HCT116 (cell line): Measurements from ENCODE around the gene HMX1. TPM values are rescaled to one million over a fixed set of nuclear protein-coding genes. Genes with fewer than 3 reads are reported as not detected.

Experiments
- ATAC-seq: fragments of 200-7000 bp; cut with Tn5 transposase; 2 replicates; pipeline ENCODE4 v1.9.1; 2020; ENCODE audit warnings: mild to moderate bottlenecking, moderate library complexity
- BruUV-seq: library from RNA; stranded (reverse); fragments of 400-500 nt; replicated peaks from 2 replicates; lab custom pipeline; 2021; lab: Mats Ljungman, UMichigan
- CTCF ChIA-PET: fragments of 300-600 bp; sonication (Branson Sonifier 250); formaldehyde crosslinking; loops from one replicate; lab custom pipeline; 2021; ENCODE audit warnings: antibody characterized with exemption; lab: Charles Lee
- POLR2A ChIA-PET: fragments of 300-600, 350-600 bp; sonication (Branson Sonifier 250); formaldehyde crosslinking; loops from one replicate; lab custom pipeline; 2021; ENCODE audit warnings: antibody characterized with exemption; lab: Charles Lee
- RAD21 ChIA-PET, 2 experiments: fragments of 300-600 bp; sonication (Branson Sonifier 250); formaldehyde crosslinking; loops; one replicate each; lab custom pipeline; 2023; ENCODE audit warnings: low total read pairs in 2 of 2; ENCODE audit not compliant: uncharacterized antibody in 2 of 2, unreplicated experiment in 2 of 2, low non-redundant PET in 1 of 2; lab: Charles Lee
- DNase-seq: peaks from one replicate; pipeline ENCODE4 v3.0.0-alpha.2; 2010; ENCODE audit warnings: low read depth, low spot score
- H2AFZ ChIP-seq: fragments of 200-600 bp; shearing (Covaris generic), sonication (generic); 2 replicates; pipeline ENCODE4 v1.6.1; 2017; ENCODE audit warnings: low read depth, mixed run types, mixed read lengths, antibody characterized with exemption, low read length; ENCODE audit not compliant: poor library complexity, severe bottlenecking
- H3K27ac ChIP-seq: 2 replicates; pipeline ENCODE4 v1.5.1; 2012; ENCODE audit warnings: low read depth, low read length
- H3K27me3 ChIP-seq: fragments of 200-600 bp; sonication (generic); 2 replicates; pipeline ENCODE4 v1.6.1; 2016; ENCODE audit warnings: mixed run types, low read length, mixed read lengths; ENCODE audit not compliant: insufficient read depth
- H3K36me3 ChIP-seq, 2 experiments: fragments of 200-500 bp in 1 of 2; fragments of 200-600 bp in 1 of 2; sonication (Bioruptor generic) in 1 of 2; sonication (generic) in 1 of 2; 2 replicates each; pipeline versions ENCODE4 v1.5.1 to v1.6.1; 2014 to 2016; ENCODE audit warnings: low read length in 2 of 2, inconsistent platforms in 1 of 2, mixed read lengths in 1 of 2, mixed run types in 1 of 2; ENCODE audit not compliant: insufficient read depth in 2 of 2, control insufficient read depth in 1 of 2
- H3K4me1 ChIP-seq, 2 experiments: fragments of 200-600 bp in 1 of 2; sonication (generic) in 1 of 2; 2 replicates each; pipeline versions ENCODE4 v1.5.1 to v1.6.1; 2012 to 2017; ENCODE audit warnings: low read length in 2 of 2, inconsistent platforms in 1 of 2, mild to moderate bottlenecking in 1 of 2, mixed read lengths in 1 of 2, mixed run types in 1 of 2, moderate library complexity in 1 of 2; ENCODE audit not compliant: insufficient read depth in 2 of 2, control insufficient read depth in 1 of 2
- H3K4me2 ChIP-seq: fragments of 200-600 bp; sonication (generic); 2 replicates; pipeline ENCODE4 v1.6.1; 2017; ENCODE audit warnings: mixed run types, low read length, mixed read lengths
- H3K4me3 ChIP-seq, 2 experiments: fragments of 200-600 bp in 1 of 2; sonication (generic) in 1 of 2; replicated peaks in 1 of 2; 2 replicates each; pipeline ENCODE4 v1.5.1; 2011 to 2016; ENCODE audit warnings: low read length in 2 of 2, control low read depth in 1 of 2, low read depth in 1 of 2, mild to moderate bottlenecking in 1 of 2, mixed read lengths in 1 of 2, mixed run types in 1 of 2
- H3K79me2 ChIP-seq: fragments of 200-600 bp; sonication (generic); 2 replicates; pipeline ENCODE4 v1.6.1; 2017; ENCODE audit warnings: mild to moderate bottlenecking, mixed run types, low read length, moderate library complexity, mixed read lengths; ENCODE audit not compliant: insufficient read depth
- H3K9ac ChIP-seq: fragments of 200-600 bp; sonication (generic); 2 replicates; pipeline ENCODE4 v1.6.1; 2016; ENCODE audit warnings: low read length, mixed read lengths
- H3K9me2 ChIP-seq: fragments of 200-600 bp; sonication (generic), shearing (Covaris generic); 2 replicates; pipeline ENCODE4 v1.6.1; 2017; ENCODE audit warnings: mixed run types, mild to moderate bottlenecking, moderate library complexity; ENCODE audit not compliant: insufficient read depth
- H3K9me3 ChIP-seq, 2 experiments: fragments of 200-500 bp in 1 of 2; fragments of 200-600 bp in 1 of 2; sonication (Bioruptor generic) in 1 of 2; sonication (generic) in 1 of 2; 2 replicates each; pipeline ENCODE4 v1.6.1; 2014 to 2017; ENCODE audit warnings: low read length in 2 of 2, mixed read lengths in 2 of 2, inconsistent platforms in 1 of 2, low read depth in 1 of 2, mild to moderate bottlenecking in 1 of 2, mixed run types in 1 of 2, moderate library complexity in 1 of 2; ENCODE audit not compliant: control insufficient read depth in 1 of 2, insufficient read depth in 1 of 2
- H4K20me1 ChIP-seq: fragments of 200-600 bp; sonication (generic), shearing (Covaris generic); 2 replicates; pipeline ENCODE4 v1.6.1; 2017; ENCODE audit warnings: mixed run types, mild to moderate bottlenecking, moderate library complexity; ENCODE audit not compliant: insufficient read depth
- EGR1 ChIP-seq: IDR thresholded peaks from 2 replicates; pipeline ENCODE4 v1.6.1; 2012; ENCODE audit warnings: low read depth
- ELF1 ChIP-seq: IDR thresholded peaks from 2 replicates; pipeline ENCODE4 v1.6.1; 2012; ENCODE audit warnings: low read depth, borderline replicate concordance
- EZH2 ChIP-seq: fragments of 200-600 bp; sonication (generic); IDR thresholded peaks from 2 replicates; pipeline ENCODE4 v1.6.1; 2017; ENCODE audit warnings: antibody characterized with exemption, mixed run types
- POLR2AphosphoS5 ChIP-seq: IDR thresholded peaks from 2 replicates; pipeline ENCODE4 v1.6.1; 2011; ENCODE audit warnings: mild to moderate bottlenecking, low read depth, low read length, moderate library complexity
- RAD21 ChIP-seq: IDR thresholded peaks from 2 replicates; pipeline ENCODE4 v1.6.1; 2012; ENCODE audit warnings: low read depth, mild to moderate bottlenecking
- SP1 ChIP-seq: IDR thresholded peaks from 2 replicates; pipeline ENCODE4 v1.6.1; 2012; ENCODE audit warnings: low read depth
- ZNF274 ChIP-seq: fragments of 200-500 bp; sonication (Bioruptor generic); IDR thresholded peaks from 2 replicates; pipeline ENCODE4 v1.6.1; 2014; ENCODE audit warnings: mild to moderate bottlenecking, low read depth, low read length, inconsistent platforms
- intact Hi-C: fragments of 100-400 bp; cut with micrococcal nuclease; formaldehyde crosslinking; loops from 2 replicates; pipeline ENCODE4 v1.10.0; 2022
- total RNA-seq: library from RNA; stranded (reverse); gene quantifications from one replicate; pipeline ENCODE4 v1.2.1, GENCODE V29; 2021; ENCODE audit not compliant: unreplicated experiment
- TF ChIP-seq, protein P1 (sequence below): IDR thresholded peaks from 2 replicates; pipeline ENCODE4 v1.6.1; 2012
- TF ChIP-seq, protein P2 (sequence below): IDR thresholded peaks from 2 replicates; pipeline ENCODE4 v1.6.1; 2012
- TF ChIP-seq, protein P3 (sequence below): IDR thresholded peaks from 2 replicates; pipeline ENCODE4 v1.6.1; 2012; ENCODE audit warnings: low read depth
- TF ChIP-seq, protein P4 (sequence below), 3 experiments: fragments of 200-600 bp in 1 of 3; sonication (generic) in 1 of 3; IDR thresholded peaks in 2 of 3; conservative IDR thresholded peaks in 1 of 3; 2 replicates each; pipeline ENCODE4 v1.5.1; 2012 to 2017; ENCODE audit warnings: low read depth in 2 of 3, low read length in 2 of 3, antibody characterized with exemption in 1 of 3, borderline replicate concordance in 1 of 3, control low read depth in 1 of 3, mild to moderate bottlenecking in 1 of 3, mixed read lengths in 1 of 3, mixed run types in 1 of 3, moderate library complexity in 1 of 3; ENCODE audit not compliant: insufficient read depth in 1 of 3

The HMX1 gene
- total RNA-seq, 1 experiment from 2014 or later = 0.39 TPM

DNA sequence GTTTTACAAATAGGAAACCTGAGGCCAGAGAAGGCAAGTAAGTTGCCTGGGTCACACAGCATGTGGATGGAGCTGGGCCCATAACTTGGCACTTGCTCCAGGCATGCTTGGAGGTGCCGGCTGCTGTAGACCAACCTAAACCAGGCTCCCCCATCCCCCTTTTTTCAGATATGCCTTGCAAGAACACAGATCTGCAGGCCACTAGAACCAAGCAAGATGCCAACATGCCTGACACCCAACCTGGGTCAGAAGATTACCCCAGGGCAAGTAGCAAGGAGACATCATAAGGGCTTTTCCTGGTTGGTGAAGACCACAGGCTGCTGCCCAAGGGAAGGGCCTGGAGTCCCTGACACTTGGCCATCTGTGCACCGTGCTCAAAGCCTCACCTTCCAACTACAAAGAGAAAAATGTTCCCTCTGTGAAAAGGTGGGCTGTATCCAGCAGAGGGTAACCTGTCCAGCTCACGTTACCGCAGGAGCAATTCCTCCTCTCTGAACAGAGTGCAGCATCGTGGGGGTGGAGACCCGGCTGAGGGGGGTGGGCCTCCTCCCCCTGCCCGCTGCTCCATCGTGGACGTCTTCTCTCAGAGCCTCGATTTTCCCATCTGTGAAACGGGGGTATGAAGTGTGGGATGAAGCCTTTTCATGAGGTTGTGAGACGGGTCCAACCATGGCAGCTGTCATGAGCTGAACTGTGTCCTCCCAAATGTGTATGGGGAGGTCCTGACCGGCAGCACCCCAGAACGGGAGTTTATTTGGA lies 23.0 kb downstream of the HMX1 start:
- no peaks in the 10 kb centered on the region for H3K36me3 ChIP-seq
- H3K4me1 ChIP-seq = peaks cover 12 to 24% of the 10 kb centered on the region in 2 experiments; a peak in 3 of 4 replicates
- H3K4me2 ChIP-seq = no peak overlapping the region
- no peak overlapping the region for H3K9ac ChIP-seq
- no peak overlapping the region for H3K27ac ChIP-seq
- TF ChIP-seq, protein P1, sequence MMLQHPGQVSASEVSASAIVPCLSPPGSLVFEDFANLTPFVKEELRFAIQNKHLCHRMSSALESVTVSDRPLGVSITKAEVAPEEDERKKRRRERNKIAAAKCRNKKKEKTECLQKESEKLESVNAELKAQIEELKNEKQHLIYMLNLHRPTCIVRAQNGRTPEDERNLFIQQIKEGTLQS = no peak
- TF ChIP-seq ZNF274 (no peak), RAD21 (no peak), SP1 (no peak), ELF1 (no peak), EGR1 (no peak), POLR2AphosphoS5 (no peak), EZH2 (no peak)
- TF ChIP-seq, protein P2, sequence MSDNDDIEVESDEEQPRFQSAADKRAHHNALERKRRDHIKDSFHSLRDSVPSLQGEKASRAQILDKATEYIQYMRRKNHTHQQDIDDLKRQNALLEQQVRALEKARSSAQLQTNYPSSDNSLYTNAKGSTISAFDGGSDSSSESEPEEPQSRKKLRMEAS = no peak
- TF ChIP-seq, protein P3, sequence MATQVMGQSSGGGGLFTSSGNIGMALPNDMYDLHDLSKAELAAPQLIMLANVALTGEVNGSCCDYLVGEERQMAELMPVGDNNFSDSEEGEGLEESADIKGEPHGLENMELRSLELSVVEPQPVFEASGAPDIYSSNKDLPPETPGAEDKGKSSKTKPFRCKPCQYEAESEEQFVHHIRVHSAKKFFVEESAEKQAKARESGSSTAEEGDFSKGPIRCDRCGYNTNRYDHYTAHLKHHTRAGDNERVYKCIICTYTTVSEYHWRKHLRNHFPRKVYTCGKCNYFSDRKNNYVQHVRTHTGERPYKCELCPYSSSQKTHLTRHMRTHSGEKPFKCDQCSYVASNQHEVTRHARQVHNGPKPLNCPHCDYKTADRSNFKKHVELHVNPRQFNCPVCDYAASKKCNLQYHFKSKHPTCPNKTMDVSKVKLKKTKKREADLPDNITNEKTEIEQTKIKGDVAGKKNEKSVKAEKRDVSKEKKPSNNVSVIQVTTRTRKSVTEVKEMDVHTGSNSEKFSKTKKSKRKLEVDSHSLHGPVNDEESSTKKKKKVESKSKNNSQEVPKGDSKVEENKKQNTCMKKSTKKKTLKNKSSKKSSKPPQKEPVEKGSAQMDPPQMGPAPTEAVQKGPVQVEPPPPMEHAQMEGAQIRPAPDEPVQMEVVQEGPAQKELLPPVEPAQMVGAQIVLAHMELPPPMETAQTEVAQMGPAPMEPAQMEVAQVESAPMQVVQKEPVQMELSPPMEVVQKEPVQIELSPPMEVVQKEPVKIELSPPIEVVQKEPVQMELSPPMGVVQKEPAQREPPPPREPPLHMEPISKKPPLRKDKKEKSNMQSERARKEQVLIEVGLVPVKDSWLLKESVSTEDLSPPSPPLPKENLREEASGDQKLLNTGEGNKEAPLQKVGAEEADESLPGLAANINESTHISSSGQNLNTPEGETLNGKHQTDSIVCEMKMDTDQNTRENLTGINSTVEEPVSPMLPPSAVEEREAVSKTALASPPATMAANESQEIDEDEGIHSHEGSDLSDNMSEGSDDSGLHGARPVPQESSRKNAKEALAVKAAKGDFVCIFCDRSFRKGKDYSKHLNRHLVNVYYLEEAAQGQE = no peak
- TF ChIP-seq, protein P4, sequence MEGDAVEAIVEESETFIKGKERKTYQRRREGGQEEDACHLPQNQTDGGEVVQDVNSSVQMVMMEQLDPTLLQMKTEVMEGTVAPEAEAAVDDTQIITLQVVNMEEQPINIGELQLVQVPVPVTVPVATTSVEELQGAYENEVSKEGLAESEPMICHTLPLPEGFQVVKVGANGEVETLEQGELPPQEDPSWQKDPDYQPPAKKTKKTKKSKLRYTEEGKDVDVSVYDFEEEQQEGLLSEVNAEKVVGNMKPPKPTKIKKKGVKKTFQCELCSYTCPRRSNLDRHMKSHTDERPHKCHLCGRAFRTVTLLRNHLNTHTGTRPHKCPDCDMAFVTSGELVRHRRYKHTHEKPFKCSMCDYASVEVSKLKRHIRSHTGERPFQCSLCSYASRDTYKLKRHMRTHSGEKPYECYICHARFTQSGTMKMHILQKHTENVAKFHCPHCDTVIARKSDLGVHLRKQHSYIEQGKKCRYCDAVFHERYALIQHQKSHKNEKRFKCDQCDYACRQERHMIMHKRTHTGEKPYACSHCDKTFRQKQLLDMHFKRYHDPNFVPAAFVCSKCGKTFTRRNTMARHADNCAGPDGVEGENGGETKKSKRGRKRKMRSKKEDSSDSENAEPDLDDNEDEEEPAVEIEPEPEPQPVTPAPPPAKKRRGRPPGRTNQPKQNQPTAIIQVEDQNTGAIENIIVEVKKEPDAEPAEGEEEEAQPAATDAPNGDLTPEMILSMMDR (IDR thresholded peaks at IDR 0.05 in 2 of 3, conservative IDR thresholded peaks at IDR 0.05 in 1 of 3; ENCODE audit: borderline replicate concordance in 1 of 3, insufficient read depth in 1 of 3, low read depth in 2 of 3, low read length in 2 of 3) = no peak
- H3K4me3 ChIP-seq = no peak overlapping the region
- H3K9me3 ChIP-seq = no peaks in the 10 kb centered on the region
- ChIA-PET RAD21 (no interaction called here), POLR2A (no interaction called here), CTCF (no interaction called here)
- H3K79me2 ChIP-seq = no peaks in the 10 kb centered on the region
- DNase-seq (no peak), ATAC-seq (no peak)
- intact Hi-C loops = no loop called here
- no peak overlapping the region for H2AFZ ChIP-seq
- BruUV-seq = no TSS peak
- no peaks in the 10 kb centered on the region for H3K9me2 ChIP-seq
- H4K20me1 ChIP-seq = no peaks in the 10 kb centered on the region
- H3K27me3 ChIP-seq = peaks cover 1% of the 10 kb centered on the region
